IMR-90 (cell line): Measurements from ENCODE around the gene ACADS. TPM values are rescaled to one million over a fixed set of nuclear protein-coding genes. Genes with fewer than 3 reads are reported as not detected.

Experiments used
- ATAC-seq: fragments of 200-7000 bp; cut with Tn5 transposase; 2 replicates; pipeline ENCODE4 v1.9.1; 2020; ENCODE audit warnings: low read depth, mild to moderate bottlenecking, moderate library complexity
- BruUV-seq: library from RNA; stranded (reverse); fragments of 400-500 nt; replicated peaks from 2 replicates; lab custom pipeline; 2021; lab: Mats Ljungman, UMichigan
- CTCF ChIA-PET: fragments of 300-600 bp; formaldehyde crosslinking; extraction: SDS; loops from one replicate; lab custom pipeline; 2021; ENCODE audit warnings: antibody characterized with exemption; lab: Yijun Ruan, JAX
- POLR2A ChIA-PET: fragments of 300-600 bp; sonication (Branson Sonifier 250); formaldehyde crosslinking; loops from one replicate; lab custom pipeline; 2022; ENCODE audit warnings: antibody characterized with exemption; ENCODE audit not compliant: unreplicated experiment; lab: Charles Lee
- DNase-seq: peaks from one replicate; pipeline ENCODE4 v3.0.0; 2013
- H2AFZ ChIP-seq: replicated peaks from 2 replicates; pipeline ENCODE3; 2013; ENCODE audit warnings: low read length, mild to moderate bottlenecking; ENCODE audit not compliant: poor library complexity
- H2AK5ac ChIP-seq: 2 replicates; pipeline ENCODE4 v1.6.1; 2013; ENCODE audit warnings: low read depth, low read length, inconsistent platforms
- H2AK9ac ChIP-seq: replicated peaks from 2 replicates; pipeline ENCODE3; 2013; ENCODE audit warnings: mild to moderate bottlenecking, low read depth, low read length, moderate library complexity; ENCODE audit not compliant: poor library complexity
- H2BK120ac ChIP-seq: 2 replicates; pipeline ENCODE4 v1.6.1; 2013; ENCODE audit warnings: low read depth, low read length, inconsistent platforms
- H2BK15ac ChIP-seq: 3 replicates; pipeline ENCODE4 v1.6.1; 2013; ENCODE audit warnings: low read depth, low read length, inconsistent platforms
- H2BK20ac ChIP-seq: 2 replicates; pipeline ENCODE4 v1.6.1; 2013; ENCODE audit warnings: low read depth, mild to moderate bottlenecking, inconsistent platforms, low read length, moderate library complexity
- H2BK5ac ChIP-seq: 2 replicates; pipeline ENCODE4 v1.6.1; 2013; ENCODE audit warnings: mild to moderate bottlenecking, low read depth, low read length, inconsistent platforms; ENCODE audit not compliant: poor library complexity, severe bottlenecking
- H3K14ac ChIP-seq: replicated peaks from 2 replicates; pipeline ENCODE4 v1.6.1; 2013; ENCODE audit warnings: low read depth, low read length, inconsistent platforms
- H3K18ac ChIP-seq: 2 replicates; pipeline ENCODE4 v1.6.1; 2013; ENCODE audit warnings: low read depth, low read length, control low read depth
- H3K23ac ChIP-seq: 2 replicates; pipeline ENCODE4 v1.6.1; 2013; ENCODE audit warnings: low read depth, low read length, inconsistent platforms
- H3K27ac ChIP-seq: 2 replicates; pipeline ENCODE4 v1.5.1; 2013; ENCODE audit warnings: mild to moderate bottlenecking, control low read depth, low read length; ENCODE audit not compliant: insufficient read depth
- H3K27me3 ChIP-seq: 2 replicates; pipeline ENCODE4 v1.6.1; 2013; ENCODE audit warnings: low read length; ENCODE audit not compliant: control insufficient read depth, insufficient read depth
- H3K36me3 ChIP-seq: 2 replicates; pipeline ENCODE4 v1.6.1; 2013; ENCODE audit warnings: low read length, mixed read lengths; ENCODE audit not compliant: control insufficient read depth, insufficient read depth
- H3K4ac ChIP-seq: 2 replicates; pipeline ENCODE4 v1.6.1; 2013; ENCODE audit warnings: low read depth, low read length, inconsistent platforms
- H3K4me1 ChIP-seq: 2 replicates; pipeline ENCODE4 v1.6.1; 2013; ENCODE audit warnings: low read length, mixed read lengths; ENCODE audit not compliant: control insufficient read depth, insufficient read depth
- H3K4me2 ChIP-seq: 2 replicates; pipeline ENCODE4 v1.6.1; 2013; ENCODE audit warnings: low read depth, mild to moderate bottlenecking, control low read depth, low read length, moderate library complexity
- H3K4me3 ChIP-seq: 2 replicates; pipeline ENCODE4 v1.5.1; 2013; ENCODE audit warnings: low read depth, mild to moderate bottlenecking, control low read depth, low read length, moderate library complexity; ENCODE audit not compliant: insufficient read depth
- H3K56ac ChIP-seq: 2 replicates; pipeline ENCODE4 v1.6.1; 2013; ENCODE audit warnings: low read length, inconsistent platforms; ENCODE audit not compliant: insufficient read depth; ENCODE audit errors: extremely low read depth
- H3K79me1 ChIP-seq, 2 experiments: 2 replicates each; pipeline ENCODE4 v1.6.1; 2013; ENCODE audit warnings: low read length in 2 of 2, inconsistent platforms in 1 of 2, low read depth in 1 of 2
- H3K9ac ChIP-seq: 2 replicates; pipeline ENCODE4 v1.6.1; 2013; ENCODE audit warnings: low read depth, low read length, control low read depth
- H3K9me1 ChIP-seq: 2 replicates; pipeline ENCODE4 v1.6.1; 2013; ENCODE audit warnings: low read length, inconsistent platforms; ENCODE audit not compliant: insufficient read depth
- H3K9me3 ChIP-seq: 2 replicates; pipeline ENCODE4 v1.6.1; 2013; ENCODE audit warnings: low read length; ENCODE audit not compliant: control insufficient read depth, insufficient read depth
- H4K20me1 ChIP-seq: 2 replicates; pipeline ENCODE4 v1.6.1; 2013; ENCODE audit warnings: low read length, inconsistent platforms; ENCODE audit not compliant: insufficient read depth
- H4K5ac ChIP-seq: 2 replicates; pipeline ENCODE4 v1.6.1; 2013; ENCODE audit warnings: mild to moderate bottlenecking, low read depth, low read length, control low read depth
- H4K8ac ChIP-seq, 2 experiments: 2 replicates each; pipeline ENCODE4 v1.6.1; 2013; ENCODE audit warnings: low read depth in 2 of 2, low read length in 2 of 2, control low read depth in 1 of 2, inconsistent platforms in 1 of 2
- H4K91ac ChIP-seq: 2 replicates; pipeline ENCODE4 v1.6.1; 2013; ENCODE audit warnings: low read depth, low read length, inconsistent platforms; ENCODE audit not compliant: insufficient read depth
- BHLHE40 ChIP-seq: fragments of 150-350 bp; IDR thresholded peaks from 2 replicates; pipeline ENCODE4 v1.6.1; 2016; ENCODE audit warnings: mild to moderate bottlenecking, low read depth, low read length
- CEBPB ChIP-seq: IDR thresholded peaks from 2 replicates; pipeline ENCODE4 v1.6.1; 2012; ENCODE audit warnings: low read depth, low read length, improper control_type of control experiment
- CHD1 ChIP-seq: IDR thresholded peaks from 2 replicates; pipeline ENCODE4 v1.6.1; 2012; ENCODE audit warnings: low read depth, low read length, improper control_type of control experiment
- FOS ChIP-seq: fragments of 150-350 bp; IDR thresholded peaks from 2 replicates; pipeline ENCODE4 v1.6.1; 2016; ENCODE audit warnings: low read depth, low read length
- MAFK ChIP-seq: IDR thresholded peaks from 2 replicates; pipeline ENCODE4 v1.6.1; 2012; ENCODE audit warnings: low read depth, low read length, improper control_type of control experiment
- MAZ ChIP-seq: IDR thresholded peaks from 2 replicates; pipeline ENCODE4 v1.6.1; 2012; ENCODE audit warnings: low read depth, mild to moderate bottlenecking, low read length, improper control_type of control experiment, moderate library complexity, borderline replicate concordance
- MXI1 ChIP-seq: IDR thresholded peaks from 2 replicates; pipeline ENCODE4 v1.6.1; 2012; ENCODE audit warnings: low read depth, mild to moderate bottlenecking, low read length, moderate library complexity, borderline replicate concordance
- NFE2L2 ChIP-seq: fragments of 150-350 bp; IDR thresholded peaks from 2 replicates; pipeline ENCODE4 v1.6.1; 2016; ENCODE audit warnings: low read depth, mild to moderate bottlenecking, low read length
- POLR2A ChIP-seq: IDR thresholded peaks from 2 replicates; pipeline ENCODE4 v1.6.1; 2012; ENCODE audit warnings: mild to moderate bottlenecking, low read depth, low read length
- RAD21 ChIP-seq: IDR thresholded peaks from 2 replicates; pipeline ENCODE4 v1.6.1; 2012; ENCODE audit warnings: low read length, improper control_type of control experiment
- RCOR1 ChIP-seq: IDR thresholded peaks from 2 replicates; pipeline ENCODE4 v1.6.1; 2012; ENCODE audit warnings: mild to moderate bottlenecking, low read length, improper control_type of control experiment; ENCODE audit not compliant: insufficient replicate concordance
- RFX5 ChIP-seq: IDR thresholded peaks from 2 replicates; pipeline ENCODE4 v1.8.0; 2012; ENCODE audit warnings: low read depth, mild to moderate bottlenecking, low read length, moderate library complexity
- WGBS, 2 experiments: methylation state at CpG; one replicate each; pipeline versions ENCODE4 v1.1.5 to v1.1.7; 2013; ENCODE audit warnings: missing lambda C conversion rate in 2 of 2; ENCODE audit not compliant: insufficient read length in 1 of 2; ENCODE audit errors: extremely low coverage in 2 of 2; 5-methylcytosine and 5-hydroxymethylcytosine counted together
- dilution Hi-C: fragments of 300-500 bp; cut with HindIII; formaldehyde crosslinking; loops from one replicate; pipeline ENCODE4 v1.14.3; 2018; ENCODE audit warnings: low sequenced_read_pairs; ENCODE audit not compliant: unreplicated experiment
- in situ Hi-C: fragments of 300-500 bp; cut with MboI; formaldehyde crosslinking; loops from 3 replicates; pipeline ENCODE4 v1.14.3; 2019; ENCODE audit warnings: low sequenced_read_pairs, inconsistent platforms, mixed read lengths
- intact Hi-C: fragments of 100-400 bp; cut with micrococcal nuclease; formaldehyde crosslinking; loops from 2 replicates; pipeline ENCODE4 v1.10.0; 2022
- polyA plus RNA-seq, 3 experiments: library from polyadenylated mRNA; depleted of rRNA; stranded (reverse); fragments of >200 nt; gene quantifications; 2 replicates each; pipeline ENCODE4 v1.2.3, GENCODE V29; 2012; ENCODE audit warnings: low replicate concordance in 1 of 3
- total RNA-seq: library from RNA; depleted of rRNA; stranded (reverse); fragments of >200 nt; gene quantifications from 2 replicates; pipeline ENCODE4 v1.2.3, GENCODE V29; 2012
- TF ChIP-seq, protein P1 (sequence below): conservative IDR thresholded peaks from 2 replicates; pipeline ENCODE4 v1.5.1; 2012; ENCODE audit warnings: mild to moderate bottlenecking, low read depth, low read length, improper control_type of control experiment
- TF ChIP-seq, protein P2 (sequence below): fragments of 150-350 bp; IDR thresholded peaks from 2 replicates; pipeline ENCODE4 v1.6.1; 2016; ENCODE audit warnings: low read depth, mild to moderate bottlenecking, low read length, moderate library complexity, borderline replicate concordance
- TF ChIP-seq, protein P3 (sequence below): fragments of 150-350 bp; IDR thresholded peaks from 2 replicates; pipeline ENCODE4 v1.6.1; 2017; ENCODE audit warnings: mild to moderate bottlenecking, antibody characterized with exemption, low read length, low read depth

Gene ACADS
- total and polyA plus RNA-seq, 2 of the 4 experiments (the other 2 are of a cell fraction): 2.9 to 5.5 TPM

DNA sequence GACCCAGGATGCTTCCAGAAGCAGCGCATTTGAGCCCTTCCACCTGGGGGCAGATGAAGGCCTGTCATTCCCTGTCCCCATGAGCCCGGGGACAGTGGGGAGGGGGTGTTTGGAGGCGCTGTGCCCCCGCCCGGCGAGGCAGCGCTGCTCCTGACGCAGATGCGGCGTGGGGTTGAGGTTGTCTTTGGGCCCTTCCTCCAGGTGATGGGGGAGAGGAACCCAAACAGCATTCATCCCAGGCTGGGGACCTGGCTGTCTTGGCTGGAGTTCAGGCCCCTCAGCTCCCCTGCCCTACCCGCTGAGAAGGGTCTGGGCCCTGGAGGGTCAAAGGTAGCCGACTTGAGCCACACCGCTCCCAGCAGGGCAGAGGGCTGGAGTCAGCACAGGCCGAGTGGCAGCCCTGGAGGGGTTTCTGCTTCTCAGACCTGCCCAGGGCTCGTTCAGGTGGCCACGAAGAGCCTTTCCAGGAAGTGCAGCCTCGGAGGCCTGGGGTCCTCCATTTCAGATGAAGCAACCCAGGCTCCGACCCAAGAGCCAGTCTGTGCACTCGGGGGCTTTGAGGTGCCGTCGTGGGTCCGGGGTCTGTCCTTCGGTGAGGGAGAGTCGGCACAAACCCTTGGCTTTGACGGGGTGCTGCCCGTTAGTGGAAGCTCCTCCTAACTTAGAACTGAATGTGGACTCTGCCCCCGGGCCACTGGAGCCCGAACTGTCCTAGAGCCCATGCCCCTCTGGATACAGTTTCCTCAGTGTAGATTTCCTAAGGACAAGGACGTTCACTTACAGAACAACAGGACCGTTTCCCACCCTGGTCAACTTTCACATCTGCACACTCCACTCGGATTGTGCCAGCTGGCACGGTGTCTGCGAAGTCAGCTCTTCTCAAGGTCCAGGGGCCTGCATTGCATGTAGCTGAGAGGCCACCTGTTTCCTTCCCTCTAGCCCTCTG, 16.1 kb downstream of the ACADS start:
- WGBS, 2 experiments: 86% methylated on average over 9 of the region's 33 CpGs; no CpG with 5 or more reads in 1 of the 2 experiments
- no peak overlapping the region for H3K23ac ChIP-seq
- H2BK120ac ChIP-seq: no peak overlapping the region
- intact Hi-C loops (no loop called here), dilution Hi-C loops (no loop called here), in situ Hi-C loops (no loop called here)
- H2BK20ac ChIP-seq: no peak overlapping the region
- no peak overlapping the region for H3K27ac ChIP-seq
- no peak overlapping the region for H2BK5ac ChIP-seq
- POLR2A ChIA-PET: no interaction called here
- no peak overlapping the region for H3K4me2 ChIP-seq
- H3K9me3 ChIP-seq: no peaks in the 10 kb centered on the region
- H3K36me3 ChIP-seq: no peaks in the 10 kb centered on the region; the same call in 1 of the 2 replicates
- H3K56ac ChIP-seq: no peak overlapping the region
- no peak overlapping the region for H2AFZ ChIP-seq
- H4K8ac ChIP-seq: no peak overlapping the region
- no peaks in the 10 kb centered on the region for H3K27me3 ChIP-seq
- H3K9ac ChIP-seq: no peak overlapping the region
- no peaks in the 10 kb centered on the region; the same call in 1 of the 2 replicates for H4K20me1 ChIP-seq
- no peaks in the 10 kb centered on the region for H3K79me1 ChIP-seq
- H2AK9ac ChIP-seq: no peak overlapping the region
- no peak overlapping the region for H4K5ac ChIP-seq
- no peak overlapping the region for H2AK5ac ChIP-seq
- H3K4ac ChIP-seq: no peak overlapping the region
- H3K9me1 ChIP-seq: no peaks in the 10 kb centered on the region
- no peak overlapping the region for H4K91ac ChIP-seq
- no TSS peak for BruUV-seq
- no peak overlapping the region for H3K18ac ChIP-seq
- CTCF ChIA-PET: no interaction called here
- ATAC-seq: no peak
- no peak overlapping the region for H3K14ac ChIP-seq
- no peaks in the 10 kb centered on the region for H3K4me1 ChIP-seq
- H2BK15ac ChIP-seq: no peak overlapping the region
- no peak for DNase-seq
- no peak overlapping the region for H3K4me3 ChIP-seq
- TF ChIP-seq, protein P1, sequence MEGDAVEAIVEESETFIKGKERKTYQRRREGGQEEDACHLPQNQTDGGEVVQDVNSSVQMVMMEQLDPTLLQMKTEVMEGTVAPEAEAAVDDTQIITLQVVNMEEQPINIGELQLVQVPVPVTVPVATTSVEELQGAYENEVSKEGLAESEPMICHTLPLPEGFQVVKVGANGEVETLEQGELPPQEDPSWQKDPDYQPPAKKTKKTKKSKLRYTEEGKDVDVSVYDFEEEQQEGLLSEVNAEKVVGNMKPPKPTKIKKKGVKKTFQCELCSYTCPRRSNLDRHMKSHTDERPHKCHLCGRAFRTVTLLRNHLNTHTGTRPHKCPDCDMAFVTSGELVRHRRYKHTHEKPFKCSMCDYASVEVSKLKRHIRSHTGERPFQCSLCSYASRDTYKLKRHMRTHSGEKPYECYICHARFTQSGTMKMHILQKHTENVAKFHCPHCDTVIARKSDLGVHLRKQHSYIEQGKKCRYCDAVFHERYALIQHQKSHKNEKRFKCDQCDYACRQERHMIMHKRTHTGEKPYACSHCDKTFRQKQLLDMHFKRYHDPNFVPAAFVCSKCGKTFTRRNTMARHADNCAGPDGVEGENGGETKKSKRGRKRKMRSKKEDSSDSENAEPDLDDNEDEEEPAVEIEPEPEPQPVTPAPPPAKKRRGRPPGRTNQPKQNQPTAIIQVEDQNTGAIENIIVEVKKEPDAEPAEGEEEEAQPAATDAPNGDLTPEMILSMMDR: no peak
- TF ChIP-seq POLR2A (no peak), MAFK (no peak), NFE2L2 (no peak), BHLHE40 (no peak), RAD21 (no peak), CEBPB (no peak), RCOR1 (no peak), CHD1 (no peak), MAZ (no peak), FOS (no peak), RFX5 (no peak), MXI1 (no peak)
- TF ChIP-seq, protein P2, sequence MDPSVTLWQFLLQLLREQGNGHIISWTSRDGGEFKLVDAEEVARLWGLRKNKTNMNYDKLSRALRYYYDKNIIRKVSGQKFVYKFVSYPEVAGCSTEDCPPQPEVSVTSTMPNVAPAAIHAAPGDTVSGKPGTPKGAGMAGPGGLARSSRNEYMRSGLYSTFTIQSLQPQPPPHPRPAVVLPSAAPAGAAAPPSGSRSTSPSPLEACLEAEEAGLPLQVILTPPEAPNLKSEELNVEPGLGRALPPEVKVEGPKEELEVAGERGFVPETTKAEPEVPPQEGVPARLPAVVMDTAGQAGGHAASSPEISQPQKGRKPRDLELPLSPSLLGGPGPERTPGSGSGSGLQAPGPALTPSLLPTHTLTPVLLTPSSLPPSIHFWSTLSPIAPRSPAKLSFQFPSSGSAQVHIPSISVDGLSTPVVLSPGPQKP: no peak
- TF ChIP-seq, protein P3, sequence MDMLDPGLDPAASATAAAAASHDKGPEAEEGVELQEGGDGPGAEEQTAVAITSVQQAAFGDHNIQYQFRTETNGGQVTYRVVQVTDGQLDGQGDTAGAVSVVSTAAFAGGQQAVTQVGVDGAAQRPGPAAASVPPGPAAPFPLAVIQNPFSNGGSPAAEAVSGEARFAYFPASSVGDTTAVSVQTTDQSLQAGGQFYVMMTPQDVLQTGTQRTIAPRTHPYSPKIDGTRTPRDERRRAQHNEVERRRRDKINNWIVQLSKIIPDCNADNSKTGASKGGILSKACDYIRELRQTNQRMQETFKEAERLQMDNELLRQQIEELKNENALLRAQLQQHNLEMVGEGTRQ: no peak
